Lung (tissue), 12 donors: Measurements from ENCODE around the gene LAMP1. TPM values are rescaled to one million over a fixed set of nuclear protein-coding genes. Genes with fewer than 3 reads are reported as not detected.

ENCODE experiments used
- ATAC-seq: fragments of 200-7000 bp; cut with Tn5 transposase; one replicate; pipeline ENCODE4 v1.9.1; 2020; ENCODE audit warnings: moderate number of reproducible peaks; ENCODE audit not compliant: insufficient read depth, low FRiP score
- DNase-seq, 3 donors: peaks; one replicate each; pipeline ENCODE4 v3.0.0-alpha.2; 2013 to 2017
- H3K27ac ChIP-seq, 2 donors: one replicate each; pipeline ENCODE4 v1.5.1; 2013; ENCODE audit warnings: mild to moderate bottlenecking in 2 of 2, moderate library complexity in 2 of 2, control low read depth in 1 of 2, inconsistent platforms in 1 of 2, low read depth in 1 of 2, low read length in 1 of 2
- H3K27me3 ChIP-seq, 3 donors: one replicate each; pipeline ENCODE4 v1.5.1; 2013; ENCODE audit warnings: low read length in 2 of 3; ENCODE audit not compliant: control insufficient read depth in 3 of 3, insufficient read depth in 3 of 3
- H3K36me3 ChIP-seq, 4 donors: one replicate each; pipeline ENCODE4 v1.5.1; 2013; ENCODE audit warnings: low read length in 4 of 4, mild to moderate bottlenecking in 1 of 4, moderate library complexity in 1 of 4; ENCODE audit not compliant: control insufficient read depth in 4 of 4, insufficient read depth in 4 of 4
- H3K4me1 ChIP-seq, 5 donors: one replicate each; pipeline ENCODE4 v1.5.1; 2013; ENCODE audit warnings: low read length in 5 of 5, mild to moderate bottlenecking in 2 of 5, moderate library complexity in 1 of 5; ENCODE audit not compliant: control insufficient read depth in 5 of 5, insufficient read depth in 5 of 5
- H3K4me3 ChIP-seq: one replicate; pipeline ENCODE4 v1.5.1; 2013; ENCODE audit warnings: mild to moderate bottlenecking, control low read depth, moderate library complexity
- H3K9ac ChIP-seq, 2 donors: one replicate each; pipeline ENCODE4 v1.5.1; 2013; ENCODE audit warnings: low read length in 2 of 2, control low read depth in 1 of 2; ENCODE audit not compliant: insufficient read depth in 1 of 2
- H3K9me3 ChIP-seq, 4 donors: one replicate each; pipeline ENCODE4 v1.5.1; 2013; ENCODE audit warnings: low read length in 3 of 4, mild to moderate bottlenecking in 1 of 4, moderate library complexity in 1 of 4; ENCODE audit not compliant: control insufficient read depth in 4 of 4, insufficient read depth in 3 of 4
- CTCF ChIP-seq: IDR thresholded peaks from 2 replicates; pipeline ENCODE4 v1.5.1; 2012; ENCODE audit warnings: mild to moderate bottlenecking; ENCODE audit errors: control extremely low read depth, extremely low read depth
- WGBS, 2 donors: extraction: QIAGEN DNeasy Blood & Tissue Kit; methylation state at CpG; one replicate each; pipeline ENCODE4 v1.1.7; 2013; 5-methylcytosine and 5-hydroxymethylcytosine counted together
- polyA plus RNA-seq, 2 donors: library from polyadenylated mRNA; stranded (reverse); fragments of 200-250 nt; gene quantifications; one replicate each; pipeline ENCODE4 v1.2.1, GENCODE V29; 2013
- total RNA-seq, 2 donors: library from RNA; depleted of rRNA in 1 of 2; stranded (reverse); fragments of >200 nt in 1 of 2; gene quantifications; one replicate each; pipeline ENCODE4 v1.2.1, GENCODE V29; 2014 to 2021
- donor health status: control.
- donor health status: control.
- donor health status: Bipolar disorder and iron deficiency.
- donor health status: healthy.
- donor health status: DM: yes; HTN: yes; CAD: no.

Gene LAMP1
- total and polyA plus RNA-seq, 4 donors = 76.8 to 320 (median 150) TPM

DNA sequence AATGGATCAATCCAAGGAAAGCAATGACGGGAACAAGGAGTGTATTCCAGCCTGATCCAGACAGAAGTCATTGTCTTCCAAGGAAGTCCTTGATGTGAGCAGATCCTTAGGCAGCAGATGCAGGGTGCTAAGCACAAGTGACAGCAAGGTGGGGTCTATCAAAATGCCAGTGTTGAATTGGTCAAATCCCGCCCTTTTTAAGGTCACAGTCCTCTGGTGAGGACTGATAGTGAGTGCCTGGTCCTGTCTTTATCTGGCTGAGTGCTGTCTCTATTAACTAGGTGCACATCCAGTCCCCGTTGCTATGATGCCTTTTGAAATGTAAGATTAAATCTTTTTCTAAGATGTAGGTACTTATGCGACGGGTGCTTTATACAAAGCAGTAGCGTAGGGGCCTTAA is 1.3 kb upstream of the LAMP1 start:
- no peak overlapping the region for H3K27ac ChIP-seq
- H3K4me1 ChIP-seq = peaks cover 0 to 21% (median 6%) of the 10 kb centered on the region in 5 donors
- H3K9ac ChIP-seq = no peak overlapping the region
- H3K4me3 ChIP-seq = no peak overlapping the region
- H3K36me3 ChIP-seq = no peaks in the 10 kb centered on the region
- H3K27me3 ChIP-seq = peaks cover 0 to 5% (median 0%) of the 10 kb centered on the region in 3 donors
- WGBS, 2 donors = 94 to 98% methylated on average over 6 of the region's 6 CpGs
- no peak for TF ChIP-seq CTCF
- ATAC-seq (no peak), DNase-seq (no peak)
- no peaks in the 10 kb centered on the region for H3K9me3 ChIP-seq

DNA sequence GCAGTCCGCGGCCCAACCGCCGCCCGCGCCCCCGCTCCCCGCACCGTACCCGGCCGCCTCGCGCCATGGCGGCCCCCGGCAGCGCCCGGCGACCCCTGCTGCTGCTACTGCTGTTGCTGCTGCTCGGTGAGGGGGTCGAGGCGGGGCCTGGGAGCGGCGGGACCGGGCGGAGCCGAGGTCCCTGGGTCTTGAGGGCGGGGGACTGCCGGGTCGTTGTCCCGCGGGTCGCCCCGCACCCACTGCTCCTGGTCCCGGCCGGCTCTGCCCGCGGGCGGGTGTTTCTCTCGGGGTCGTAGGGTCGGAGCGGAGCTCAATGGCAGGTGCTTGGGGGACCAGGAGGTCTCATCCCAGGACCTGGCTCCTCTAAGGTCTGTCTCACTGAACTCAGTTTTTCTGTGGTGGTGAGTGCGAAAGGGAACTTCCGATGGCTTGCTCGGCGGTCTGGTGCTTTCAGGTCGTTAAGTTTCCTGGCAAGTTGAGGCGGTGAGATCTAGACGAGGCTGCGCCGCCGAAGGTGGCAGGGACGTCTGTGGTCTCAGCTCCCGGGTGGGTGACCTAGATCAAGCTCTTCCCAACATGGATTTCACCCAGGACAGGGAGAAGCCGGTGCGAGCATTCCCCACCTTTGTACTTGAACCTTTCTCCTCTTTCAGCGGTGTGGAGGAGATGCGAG is 467 bp downstream of the LAMP1 start:
- no peaks in the 10 kb centered on the region for H3K27me3 ChIP-seq
- H3K9me3 ChIP-seq = no peaks in the 10 kb centered on the region
- H3K27ac ChIP-seq = peak overlapping the region; percentile 78 to 82
- DNase-seq (no peak), ATAC-seq (no peak)
- peaks cover 0 to under 1% (median 0%) of the 10 kb centered on the region in 4 donors for H3K36me3 ChIP-seq
- H3K4me1 ChIP-seq = peaks cover 0 to 17% (median 6%) of the 10 kb centered on the region in 5 donors
- H3K4me3 ChIP-seq = peak overlapping the region; percentile 78
- H3K9ac ChIP-seq = peak overlapping the region; percentile 74 to 86
- 1% methylated on average over 48 to 58 of the region's 58 CpGs for WGBS, 2 donors
- TF ChIP-seq CTCF = no peak

- Histone ChIP-seq H3K36me3 (peaks cover 0 to 6% (median 0%) of the 10 kb centered on the region in 4 donors), H3K4me3 (peak overlapping the region; percentile 78), H3K4me1 (peaks cover 0 to 17% (median 6%) of the 10 kb centered on the region in 5 donors), H3K27me3 (no peaks in the 10 kb centered on the region), H3K9ac (peak overlapping the region in 1 of 2 donors; percentile 74), H3K27ac (peak overlapping the region in 1 of 2 donors; percentile 78), H3K9me3 (no peaks in the 10 kb centered on the region)
- 40 to 49% methylated on average over 19 of the region's 19 CpGs for WGBS, 2 donors
- no peak for TF ChIP-seq CTCF
- DNase-seq (no peak), ATAC-seq (no peak)
Observed at GRCh38 chr13:113298043-113298945, 1.3 kb downstream of the LAMP1 start.
